H9 (cell line): ENCODE measurements around the gene H2BK1. TPM values are rescaled to one million over a fixed set of nuclear protein-coding genes. Genes with fewer than 3 reads are reported as not detected.

Source experiments
- DNase-seq: peaks from one replicate; pipeline ENCODE4 v3.0.0-alpha.2; 2017
- H2AFZ ChIP-seq: one replicate; pipeline ENCODE4 v1.6.1; 2013; ENCODE audit warnings: mild to moderate bottlenecking, low read length, control low read depth, moderate library complexity
- H2AK5ac ChIP-seq: 2 replicates; pipeline ENCODE4 v1.6.1; 2013; ENCODE audit warnings: low read length, control low read depth, mixed read lengths; ENCODE audit not compliant: insufficient read length
- H2BK120ac ChIP-seq: one replicate; pipeline ENCODE4 v1.6.1; 2013; ENCODE audit warnings: low read depth, mild to moderate bottlenecking, low read length, control low read depth, inconsistent platforms; ENCODE audit not compliant: poor library complexity, severe bottlenecking
- H2BK12ac ChIP-seq: 2 replicates; pipeline ENCODE4 v1.6.1; 2013; ENCODE audit warnings: low read length, control low read depth, mixed read lengths, low read depth; ENCODE audit not compliant: insufficient read length
- H2BK15ac ChIP-seq: 2 replicates; pipeline ENCODE4 v1.6.1; 2013; ENCODE audit warnings: low read depth, low read length, control low read depth
- H2BK20ac ChIP-seq: one replicate; pipeline ENCODE4 v1.6.1; 2013; ENCODE audit warnings: low read depth, mild to moderate bottlenecking, low read length, control low read depth, inconsistent platforms; ENCODE audit not compliant: poor library complexity, severe bottlenecking
- H2BK5ac ChIP-seq: 2 replicates; pipeline ENCODE4 v1.6.1; 2013; ENCODE audit warnings: low read length, control low read depth, mixed read lengths; ENCODE audit not compliant: insufficient read length
- H3K14ac ChIP-seq: 2 replicates; pipeline ENCODE4 v1.6.1; 2013; ENCODE audit warnings: low read length, control low read depth; ENCODE audit not compliant: insufficient read depth
- H3K18ac ChIP-seq: 2 replicates; pipeline ENCODE4 v1.6.1; 2013; ENCODE audit warnings: low read depth, mild to moderate bottlenecking, mixed read lengths, low read length, control low read depth; ENCODE audit not compliant: insufficient read length
- H3K23ac ChIP-seq: 2 replicates; pipeline ENCODE4 v1.6.1; 2013; ENCODE audit warnings: low read length, control low read depth, mixed read lengths, low read depth; ENCODE audit not compliant: insufficient read length
- H3K23me2 ChIP-seq: 2 replicates; pipeline ENCODE4 v1.6.1; 2013; ENCODE audit warnings: low read depth, mild to moderate bottlenecking, mixed read lengths, low read length, control low read depth; ENCODE audit not compliant: insufficient read length, poor library complexity, severe bottlenecking
- H3K27ac ChIP-seq: 2 replicates; pipeline ENCODE4 v1.5.1; 2013; ENCODE audit warnings: low read length, control low read depth, mixed read lengths, low read depth; ENCODE audit not compliant: insufficient read length
- H3K27me3 ChIP-seq: 2 replicates; pipeline ENCODE4 v1.6.1; 2013; ENCODE audit warnings: low read length, control low read depth, inconsistent platforms; ENCODE audit not compliant: insufficient read depth
- H3K4ac ChIP-seq: 2 replicates; pipeline ENCODE4 v1.6.1; 2013; ENCODE audit warnings: low read depth, mild to moderate bottlenecking, control low read depth, inconsistent platforms, low read length, moderate library complexity
- H3K4me1 ChIP-seq: 2 replicates; pipeline ENCODE4 v1.6.1; 2013; ENCODE audit warnings: low read length, control low read depth, inconsistent platforms; ENCODE audit not compliant: insufficient read depth
- H3K4me2 ChIP-seq: 2 replicates; pipeline ENCODE4 v1.6.1; 2013; ENCODE audit warnings: low read length, control low read depth, mixed read lengths; ENCODE audit not compliant: insufficient read length, insufficient read depth
- H3K56ac ChIP-seq: 2 replicates; pipeline ENCODE4 v1.6.1; 2013; ENCODE audit warnings: low read depth, mild to moderate bottlenecking, mixed read lengths, low read length, control low read depth; ENCODE audit not compliant: insufficient read length
- H3K79me1 ChIP-seq: 2 replicates; pipeline ENCODE4 v1.6.1; 2013; ENCODE audit warnings: low read depth, mild to moderate bottlenecking, moderate library complexity, low read length, control low read depth, inconsistent platforms; ENCODE audit not compliant: insufficient read depth, poor library complexity, severe bottlenecking
- H3K79me2 ChIP-seq: 2 replicates; pipeline ENCODE4 v1.6.1; 2013; ENCODE audit warnings: low read length, control low read depth, inconsistent platforms; ENCODE audit not compliant: insufficient read depth
- H3K9ac ChIP-seq: 2 replicates; pipeline ENCODE4 v1.6.1; 2013; ENCODE audit warnings: low read length, control low read depth, mixed read lengths; ENCODE audit not compliant: insufficient read length; ENCODE audit errors: extremely low read depth
- H3K9me3 ChIP-seq: one replicate; pipeline ENCODE4 v1.6.1; 2013; ENCODE audit warnings: low read depth, low read length, inconsistent platforms; ENCODE audit not compliant: control insufficient read depth
- H3T11ph ChIP-seq: one replicate; pipeline ENCODE4 v1.6.1; 2013; ENCODE audit warnings: mild to moderate bottlenecking, low read length, control low read depth, inconsistent platforms
- H4K20me1 ChIP-seq: one replicate; pipeline ENCODE4 v1.6.1; 2013; ENCODE audit not compliant: control insufficient read depth, insufficient read length, insufficient read depth
- H4K5ac ChIP-seq: 2 replicates; pipeline ENCODE4 v1.6.1; 2013; ENCODE audit warnings: low read depth, mild to moderate bottlenecking, mixed read lengths, low read length, control low read depth; ENCODE audit not compliant: insufficient read length
- H4K8ac ChIP-seq: replicated peaks from 2 replicates; pipeline ENCODE4 v1.6.1; 2013; ENCODE audit warnings: low read length, control low read depth, mixed read lengths, low read depth; ENCODE audit not compliant: insufficient read length
- H4K91ac ChIP-seq: 2 replicates; pipeline ENCODE4 v1.6.1; 2013; ENCODE audit warnings: low read depth, mild to moderate bottlenecking, moderate library complexity, mixed read lengths, low read length, control low read depth; ENCODE audit not compliant: insufficient read length
- H3K27ac Mint-ChIP-seq, 3 experiments: 2 replicates in 2 of 3; 3 replicates in 1 of 3; pipeline ENCODE4 v1.8.0; 2020 to 2021; ENCODE audit warnings: mixed read lengths in 3 of 3, mild to moderate bottlenecking in 1 of 3, moderate library complexity in 1 of 3
- H3K27me3 Mint-ChIP-seq: 2 replicates; pipeline ENCODE4 v1.8.0; 2021; ENCODE audit warnings: low read depth, mild to moderate bottlenecking, moderate library complexity, mixed read lengths
- H3K36me3 Mint-ChIP-seq, 3 experiments: 2 replicates in 2 of 3; 3 replicates in 1 of 3; pipeline ENCODE4 v1.8.0; 2020 to 2021; ENCODE audit warnings: low read depth in 3 of 3, mixed read lengths in 3 of 3; ENCODE audit not compliant: insufficient read depth in 1 of 3
- H3K4me1 Mint-ChIP-seq, 2 experiments: 2 replicates each; pipeline ENCODE4 v1.8.0; 2020; ENCODE audit warnings: mixed read lengths in 2 of 2
- H3K4me3 Mint-ChIP-seq, 2 experiments: 2 replicates in 1 of 2; 3 replicates in 1 of 2; pipeline ENCODE4 v1.8.0; 2020 to 2021; ENCODE audit warnings: mild to moderate bottlenecking in 2 of 2, mixed read lengths in 2 of 2, moderate library complexity in 1 of 2
- H3K9me3 Mint-ChIP-seq, 2 experiments: 2 replicates in 1 of 2; 3 replicates in 1 of 2; pipeline ENCODE4 v1.8.0; 2020; ENCODE audit warnings: mild to moderate bottlenecking in 2 of 2, mixed read lengths in 2 of 2, moderate library complexity in 1 of 2
- CTCF ChIP-seq: fragments of 200-600 bp; sonication (generic); conservative IDR thresholded peaks from 3 replicates; pipeline ENCODE4 v1.8.0; 2021; ENCODE audit warnings: antibody characterized with exemption, mild to moderate bottlenecking
- WGBS: extraction: QIAGEN DNeasy Blood & Tissue Kit; methylation state at CpG from one replicate; pipeline ENCODE4 v1.1.7; 2013; ENCODE audit warnings: missing lambda C conversion rate, low lambda C conversion rate, mixed read lengths; ENCODE audit not compliant: insufficient read length; ENCODE audit errors: extremely low coverage; 5-methylcytosine and 5-hydroxymethylcytosine counted together
- total RNA-seq: library from RNA; stranded (reverse); gene quantifications from 2 replicates; pipeline ENCODE4 v1.2.1, GENCODE V29; 2021

The H2BK1 gene
- total RNA-seq, 1 experiment from 2014 or later: not detected

DNA sequence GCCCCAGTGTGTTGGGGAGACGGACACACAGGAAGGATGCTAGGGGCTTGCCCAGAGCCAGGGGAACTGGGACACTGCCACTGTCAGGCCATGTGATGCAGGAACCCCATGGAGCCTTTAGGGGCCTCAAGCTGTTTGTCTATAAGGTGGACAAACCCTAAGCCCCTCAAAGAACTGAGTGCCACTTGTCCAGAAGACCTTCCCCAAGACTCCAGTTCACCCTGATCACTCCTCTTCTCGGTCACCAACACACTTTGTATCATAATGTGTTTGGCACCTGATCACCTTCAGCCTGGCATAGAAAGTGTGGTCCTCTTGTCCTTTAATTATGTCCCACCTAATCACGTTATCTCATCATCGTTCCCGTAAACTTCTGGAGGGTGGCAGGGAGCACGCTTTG, 700 bp downstream of the H2BK1 start:
- Histone ChIP-seq H2AFZ (no peak overlapping the region), H3K4me1 (peaks cover 5% of the 10 kb centered on the region; the same call in 1 of the 2 replicates), H3K9me3 (no peaks in the 10 kb centered on the region), H3K56ac (no peak overlapping the region), H2BK120ac (no peak overlapping the region), H3K4ac (no peak overlapping the region), H3K4me2 (no peak overlapping the region), H3K23me2 (no peaks in the 10 kb centered on the region), H4K8ac (no peak overlapping the region), H3K79me1 (no peaks in the 10 kb centered on the region), H2BK12ac (no peak overlapping the region), H2BK5ac (no peak overlapping the region), H4K91ac (no peak overlapping the region), H3K18ac (no peak overlapping the region), H3T11ph (no peak overlapping the region), H2AK5ac (no peak overlapping the region), H3K23ac (no peak overlapping the region), H4K5ac (no peak overlapping the region), H3K27ac (no peak overlapping the region), H4K20me1 (no peaks in the 10 kb centered on the region), H2BK15ac (no peak overlapping the region), H3K9ac (no peak overlapping the region), H3K14ac (no peak overlapping the region), H3K27me3 (no peaks in the 10 kb centered on the region), H3K79me2 (no peaks in the 10 kb centered on the region), H2BK20ac (no peak overlapping the region)
- peaks cover 26% of the 10 kb centered on the region for H3K27me3 Mint-ChIP-seq
- no peak for TF ChIP-seq CTCF
- H3K9me3 Mint-ChIP-seq: no peaks in the 10 kb centered on the region
- peaks cover 12 to 31% (median 18%) of the 10 kb centered on the region in 3 experiments; a peak in 6 of 7 replicates for H3K36me3 Mint-ChIP-seq
- H3K4me1 Mint-ChIP-seq: peaks cover 13 to 16% of the 10 kb centered on the region in 2 experiments
- DNase-seq: no peak
- no peak overlapping the region for H3K4me3 Mint-ChIP-seq
- WGBS: no CpG with 5 or more reads among the region's 6 CpGs
- no peak overlapping the region for H3K27ac Mint-ChIP-seq
